ENCODE data around the gene PPIL6. TPM values are rescaled to one million over a fixed set of nuclear protein-coding genes. Genes with fewer than 3 reads are reported as not detected.

Gene PPIL6
- total and polyA plus RNA-seq, 2 donors from 2014 or later = 6.0 to 8.4 TPM

DNA sequence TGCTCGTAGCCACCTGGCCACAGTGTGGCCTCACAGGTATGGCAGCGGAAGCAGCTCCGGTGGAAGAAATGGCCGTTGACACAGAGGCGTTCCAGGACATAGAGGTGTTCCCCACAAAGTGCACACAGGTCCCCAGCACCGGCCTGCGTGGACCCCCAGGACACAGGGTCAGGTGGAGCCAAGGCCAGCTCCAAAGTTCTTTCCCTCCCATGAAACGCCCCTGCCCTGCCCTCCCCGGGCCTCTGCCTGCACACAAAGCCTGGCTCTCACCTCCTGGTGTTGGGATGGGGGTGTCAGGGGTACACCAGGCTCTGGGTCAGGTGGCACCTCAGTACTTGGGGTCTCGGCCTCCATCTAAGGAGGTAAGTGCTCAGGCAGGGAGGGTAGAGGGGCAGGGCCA lies 6.7 kb upstream of the PPIL6 start:
- Histone ChIP-seq H3K9ac (ENCODE audit: low read length in 3 of 3) (no peak overlapping the region), H3K27me3 (ENCODE audit: control insufficient read depth, insufficient read depth, low read length) (no peaks in the 10 kb centered on the region), H3K4me1 (ENCODE audit: control insufficient read depth in 2 of 3, insufficient read depth in 2 of 3, low read depth in 1 of 3, low read length in 3 of 3) (peaks cover 0 to 3% (median 0%) of the 10 kb centered on the region in 3 donors), H3K36me3 (ENCODE audit: control insufficient read depth in 2 of 3, insufficient read depth in 3 of 3, low read length in 3 of 3) (peaks cover 0 to 12% (median 9%) of the 10 kb centered on the region in 3 donors), H3K4me3 (ENCODE audit: low read length in 3 of 3) (no peak overlapping the region), H3K27ac (ENCODE audit: low read depth in 2 of 2, low read length in 2 of 2) (no peak overlapping the region), H3K9me3 (ENCODE audit: control insufficient read depth in 2 of 3, insufficient read depth in 1 of 3, low read length in 3 of 3) (no peaks in the 10 kb centered on the region)
- TF ChIP-seq, protein P1, sequence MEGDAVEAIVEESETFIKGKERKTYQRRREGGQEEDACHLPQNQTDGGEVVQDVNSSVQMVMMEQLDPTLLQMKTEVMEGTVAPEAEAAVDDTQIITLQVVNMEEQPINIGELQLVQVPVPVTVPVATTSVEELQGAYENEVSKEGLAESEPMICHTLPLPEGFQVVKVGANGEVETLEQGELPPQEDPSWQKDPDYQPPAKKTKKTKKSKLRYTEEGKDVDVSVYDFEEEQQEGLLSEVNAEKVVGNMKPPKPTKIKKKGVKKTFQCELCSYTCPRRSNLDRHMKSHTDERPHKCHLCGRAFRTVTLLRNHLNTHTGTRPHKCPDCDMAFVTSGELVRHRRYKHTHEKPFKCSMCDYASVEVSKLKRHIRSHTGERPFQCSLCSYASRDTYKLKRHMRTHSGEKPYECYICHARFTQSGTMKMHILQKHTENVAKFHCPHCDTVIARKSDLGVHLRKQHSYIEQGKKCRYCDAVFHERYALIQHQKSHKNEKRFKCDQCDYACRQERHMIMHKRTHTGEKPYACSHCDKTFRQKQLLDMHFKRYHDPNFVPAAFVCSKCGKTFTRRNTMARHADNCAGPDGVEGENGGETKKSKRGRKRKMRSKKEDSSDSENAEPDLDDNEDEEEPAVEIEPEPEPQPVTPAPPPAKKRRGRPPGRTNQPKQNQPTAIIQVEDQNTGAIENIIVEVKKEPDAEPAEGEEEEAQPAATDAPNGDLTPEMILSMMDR (IDR thresholded peaks at IDR 0.05; ENCODE audit: borderline replicate concordance, extremely low read depth, insufficient read depth) = no peak
- FAIRE-seq (no peak), DNase-seq (no peak)
- intact Hi-C loops (cut with DNase I) = no loop called here

DNA sequence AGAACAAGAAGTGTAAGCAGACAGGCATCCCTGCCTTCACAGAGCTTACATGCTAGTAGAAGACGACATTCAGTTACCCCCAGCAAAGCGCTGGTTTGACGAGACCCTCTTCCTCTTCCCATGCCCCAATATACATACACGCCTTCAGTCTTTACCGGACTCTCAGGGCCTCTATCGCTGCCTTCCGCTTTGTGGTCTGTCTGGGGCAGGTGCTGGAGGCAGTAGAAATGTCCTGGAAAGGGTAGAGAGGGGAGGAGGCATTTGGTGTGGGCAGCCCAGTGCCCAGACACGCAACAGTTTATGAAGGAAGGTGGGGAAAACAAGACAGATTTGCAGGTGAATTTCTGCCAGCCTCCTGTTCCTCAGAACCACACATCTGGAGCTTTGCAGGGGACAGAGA lies 6.1 kb upstream of the PPIL6 start:
- H3K27ac ChIP-seq (ENCODE audit: low read depth in 2 of 2, low read length in 2 of 2) = no peak overlapping the region
- no peak overlapping the region for H3K4me3 ChIP-seq (ENCODE audit: low read length in 3 of 3)
- FAIRE-seq = no peak
- DNase-seq = no peak
- no peaks in the 10 kb centered on the region for H3K27me3 ChIP-seq (ENCODE audit: control insufficient read depth, insufficient read depth, low read length)
- no peak overlapping the region for H3K9ac ChIP-seq (ENCODE audit: low read length in 3 of 3)
- H3K36me3 ChIP-seq (ENCODE audit: control insufficient read depth in 2 of 3, insufficient read depth in 3 of 3, low read length in 3 of 3) = peaks cover 0 to 10% (median 9%) of the 10 kb centered on the region in 3 donors
- H3K9me3 ChIP-seq (ENCODE audit: control insufficient read depth in 2 of 3, insufficient read depth in 1 of 3, low read length in 3 of 3) = no peaks in the 10 kb centered on the region
- TF ChIP-seq, protein P1 (IDR thresholded peaks at IDR 0.05; ENCODE audit: borderline replicate concordance, extremely low read depth, insufficient read depth) = no peak
- intact Hi-C loops (cut with DNase I) = no loop called here
- peaks cover 0 to 9% (median 5%) of the 10 kb centered on the region in 3 donors for H3K4me1 ChIP-seq (ENCODE audit: control insufficient read depth in 2 of 3, insufficient read depth in 2 of 3, low read depth in 1 of 3, low read length in 3 of 3)

DNA sequence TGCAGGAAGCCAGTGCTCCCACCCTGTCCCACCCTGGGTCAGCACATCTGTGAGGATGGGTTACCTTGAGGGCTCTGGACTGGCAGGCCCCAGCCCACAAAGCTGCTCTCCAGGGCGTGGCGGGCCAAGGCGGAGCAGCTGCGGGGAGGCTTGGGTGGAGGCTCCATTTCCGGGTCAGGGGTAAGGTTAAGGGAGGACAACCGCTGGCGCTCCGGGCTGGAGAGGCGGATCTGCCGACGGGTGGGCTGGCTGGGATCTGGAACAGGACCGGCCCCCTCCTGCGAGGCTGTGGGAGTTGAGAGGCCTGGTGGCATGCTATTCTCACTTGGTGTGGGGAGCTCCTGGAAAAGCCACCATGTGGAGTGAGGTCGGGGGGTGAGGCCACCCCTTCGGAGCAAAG lies 5.6 kb upstream of the PPIL6 start:
- Histone ChIP-seq H3K36me3 (ENCODE audit: control insufficient read depth in 2 of 3, insufficient read depth in 3 of 3, low read length in 3 of 3) (peaks cover 0 to 9% (median 9%) of the 10 kb centered on the region in 3 donors), H3K4me1 (ENCODE audit: control insufficient read depth in 2 of 3, insufficient read depth in 2 of 3, low read depth in 1 of 3, low read length in 3 of 3) (peaks cover 0 to 12% (median 7%) of the 10 kb centered on the region in 3 donors), H3K4me3 (ENCODE audit: low read length in 3 of 3) (no peak overlapping the region), H3K9me3 (ENCODE audit: control insufficient read depth in 2 of 3, insufficient read depth in 1 of 3, low read length in 3 of 3) (no peaks in the 10 kb centered on the region), H3K9ac (ENCODE audit: low read length in 3 of 3) (no peak overlapping the region), H3K27ac (ENCODE audit: low read depth in 2 of 2, low read length in 2 of 2) (no peak overlapping the region), H3K27me3 (ENCODE audit: control insufficient read depth, insufficient read depth, low read length) (no peaks in the 10 kb centered on the region)
- FAIRE-seq (no peak), DNase-seq (peak in 1 of 5 donors; percentile 80)
- intact Hi-C loops (cut with DNase I) = no loop called here
- TF ChIP-seq, protein P1 (IDR thresholded peaks at IDR 0.05; ENCODE audit: borderline replicate concordance, extremely low read depth, insufficient read depth) = no peak

DNA sequence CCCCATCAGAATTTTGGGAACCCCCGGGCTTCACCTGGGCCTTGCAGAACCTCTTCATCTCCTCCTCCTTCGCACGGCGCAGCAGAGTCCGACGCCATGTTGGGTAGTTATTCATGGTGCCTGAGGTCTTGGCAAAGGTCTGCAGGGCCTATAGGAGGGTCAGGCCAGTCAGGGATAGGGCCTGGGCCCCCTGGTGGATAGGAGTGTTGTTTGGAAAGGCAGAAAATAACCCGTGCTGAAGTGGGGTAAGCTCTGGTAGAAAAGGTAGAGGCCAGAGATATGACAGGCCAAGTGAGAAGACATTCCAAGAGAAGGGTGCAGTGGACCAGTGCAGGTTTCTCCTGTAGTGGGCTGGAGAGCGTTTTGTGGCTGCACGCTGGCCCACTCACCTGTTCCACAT lies 5.0 kb upstream of the PPIL6 start:
- Histone ChIP-seq H3K4me1 (ENCODE audit: control insufficient read depth in 2 of 3, insufficient read depth in 2 of 3, low read depth in 1 of 3, low read length in 3 of 3) (peaks cover 0 to 12% (median 7%) of the 10 kb centered on the region in 3 donors), H3K27me3 (ENCODE audit: control insufficient read depth, insufficient read depth, low read length) (no peaks in the 10 kb centered on the region), H3K9ac (ENCODE audit: low read length in 3 of 3) (no peak overlapping the region), H3K9me3 (ENCODE audit: control insufficient read depth in 2 of 3, insufficient read depth in 1 of 3, low read length in 3 of 3) (no peaks in the 10 kb centered on the region), H3K36me3 (ENCODE audit: control insufficient read depth in 2 of 3, insufficient read depth in 3 of 3, low read length in 3 of 3) (peaks cover 0 to 9% (median 8%) of the 10 kb centered on the region in 3 donors), H3K27ac (ENCODE audit: low read depth in 2 of 2, low read length in 2 of 2) (no peak overlapping the region), H3K4me3 (ENCODE audit: low read length in 3 of 3) (no peak overlapping the region)
- no peak for FAIRE-seq
- no peak for DNase-seq
- TF ChIP-seq, protein P1 (IDR thresholded peaks at IDR 0.05; ENCODE audit: borderline replicate concordance, extremely low read depth, insufficient read depth) = no peak
- intact Hi-C loops (cut with DNase I) = no loop called here

All from kidney (tissue), 14 donors.